HepG2 (cell line): ENCODE results near the gene RPS10. TPM values are rescaled to one million over a fixed set of nuclear protein-coding genes. Genes with fewer than 3 reads are reported as not detected.
A peak's percentile ranks its signal among the peaks of the same experiment; 100 is the strongest.

ENCODE experiments used
- ARNT2 ChIP-seq: sonication (generic); formaldehyde crosslinking; IDR thresholded peaks from 2 replicates; pipeline ENCODE4 v1.8.0; 2022; ENCODE audit warnings: mild to moderate bottlenecking, low read depth, missing genetic modification reagents, moderate library complexity
- CBX1 ChIP-seq: IDR thresholded peaks from one replicate; pipeline ENCODE4 v1.6.1; 2016; ENCODE audit warnings: antibody characterized with exemption, low read depth
- CBX2 ChIP-seq, 2 experiments: fragments of 200-600 bp in 1 of 2; sonication (generic); formaldehyde crosslinking in 1 of 2; IDR thresholded peaks; 2 replicates each; pipeline versions ENCODE4 v1.7.0 to v1.8.1; 2018 to 2022; ENCODE audit warnings: low read depth in 2 of 2, low read length in 1 of 2, mild to moderate bottlenecking in 1 of 2, missing genetic modification reagents in 1 of 2
- DPF2 ChIP-seq: sonication (generic); formaldehyde crosslinking; IDR thresholded peaks from 2 replicates; pipeline ENCODE4 v1.4.0; 2020; ENCODE audit warnings: mild to moderate bottlenecking, low read depth, missing genetic modification reagents, borderline replicate concordance
- FOSL2 ChIP-seq: sonication (generic); formaldehyde crosslinking; IDR thresholded peaks from 2 replicates; pipeline ENCODE4 v1.4.0; 2020; ENCODE audit warnings: missing genetic modification reagents
- GATAD2A ChIP-seq: IDR thresholded peaks from 2 replicates; pipeline ENCODE4 v1.6.1; 2016
- HIVEP1 ChIP-seq: sonication (generic); formaldehyde crosslinking; IDR thresholded peaks from 2 replicates; pipeline ENCODE4 v1.4.0; 2020; ENCODE audit warnings: mild to moderate bottlenecking, missing genetic modification reagents
- LCORL ChIP-seq, 2 experiments: fragments of 450-650 bp in 1 of 2; sonication (generic) in 1 of 2; formaldehyde crosslinking in 1 of 2; IDR thresholded peaks; 2 replicates each; pipeline versions ENCODE4 v1.5.0 to v1.6.1; 2017 to 2020; ENCODE audit warnings: antibody characterized with exemption in 1 of 2, missing genetic modification reagents in 1 of 2
- MIXL1 ChIP-seq: IDR thresholded peaks from 2 replicates; pipeline ENCODE4 v1.6.1; 2016
- MLLT10 ChIP-seq: sonication (generic); formaldehyde crosslinking; IDR thresholded peaks from 2 replicates; pipeline ENCODE4 v1.4.0; 2020; ENCODE audit warnings: missing genetic modification reagents
- RNF2 ChIP-seq: fragments of 450-650 bp; conservative IDR thresholded peaks from 2 replicates; pipeline ENCODE4 v1.6.1; 2016; ENCODE audit warnings: low read depth
- SYNCRIP ChIP-seq: fragments of 200-400 bp; formaldehyde crosslinking; IDR thresholded peaks from 2 replicates; pipeline ENCODE4 v1.6.1; 2018; ENCODE audit warnings: mild to moderate bottlenecking, low read depth, low read length; ENCODE audit not compliant: insufficient read depth
- TBX3 ChIP-seq: fragments of 450-650 bp; IDR thresholded peaks from 2 replicates; pipeline ENCODE4 v1.6.1; 2017; ENCODE audit warnings: antibody characterized with exemption, mild to moderate bottlenecking, inconsistent platforms, borderline replicate concordance
- TCF12 ChIP-seq, 2 experiments: fragments of 450-650 bp in 1 of 2; sonication (generic) in 1 of 2; formaldehyde crosslinking in 1 of 2; IDR thresholded peaks; 2 replicates each; pipeline versions ENCODE4 v1.6.1 to v1.8.0; 2017 to 2022; ENCODE audit warnings: antibody characterized with exemption in 1 of 2, mild to moderate bottlenecking in 1 of 2, missing genetic modification reagents in 1 of 2, moderate library complexity in 1 of 2
- ZC3H13 ChIP-seq: sonication (generic); formaldehyde crosslinking; IDR thresholded peaks from 2 replicates; pipeline ENCODE4 v1.8.1; 2023; ENCODE audit warnings: mild to moderate bottlenecking, missing genetic modification reagents, moderate library complexity
- ZNF101 ChIP-seq: sonication (generic); formaldehyde crosslinking; IDR thresholded peaks from 2 replicates; pipeline ENCODE4 v1.4.0; 2020; ENCODE audit warnings: mild to moderate bottlenecking, low read depth, missing genetic modification reagents, borderline replicate concordance
- ZNF3 ChIP-seq: IDR thresholded peaks from 2 replicates; pipeline ENCODE4 v1.7.0; 2017; ENCODE audit warnings: inconsistent platforms
- ZNF331 ChIP-seq: sonication (generic); formaldehyde crosslinking; IDR thresholded peaks from 2 replicates; pipeline ENCODE4 v1.4.0; 2020; ENCODE audit warnings: missing genetic modification reagents
- ZNF724P ChIP-seq: sonication (generic); formaldehyde crosslinking; IDR thresholded peaks from 2 replicates; pipeline ENCODE4 v1.8.0; 2022; ENCODE audit warnings: missing genetic modification reagents, borderline replicate concordance
- ZNF746 ChIP-seq: sonication (generic); formaldehyde crosslinking; IDR thresholded peaks from 2 replicates; pipeline ENCODE4 v1.8.0; 2022; ENCODE audit warnings: mild to moderate bottlenecking, missing genetic modification reagents
- ZNF781 ChIP-seq: sonication (generic); formaldehyde crosslinking; IDR thresholded peaks from 2 replicates; pipeline ENCODE4 v1.5.1; 2020; ENCODE audit warnings: borderline replicate concordance, mild to moderate bottlenecking, missing genetic modification reagents; ENCODE audit errors: not compliant biosample characterization
- ZSCAN29 ChIP-seq: sonication (generic); formaldehyde crosslinking; conservative IDR thresholded peaks from 2 replicates; pipeline ENCODE4 v1.4.0; 2020; ENCODE audit warnings: mild to moderate bottlenecking, missing genetic modification reagents
- polyA plus RNA-seq, 8 experiments: library from polyadenylated mRNA; depleted of rRNA in 3 of 8; stranded (reverse) in 7 of 8; unstranded in 1 of 8; fragments of >200 nt; fragmentation: Illumina TruSeq in 4 of 8; extraction: Trizol in 4 of 8; gene quantifications; 2 replicates each; pipeline versions ENCODE4 v1.2.1 to v1.2.3, GENCODE V29; 2011 to 2016; ENCODE audit warnings: low read depth in 4 of 8, missing spikeins in 1 of 8, mixed read lengths in 1 of 8; ENCODE audit not compliant: insufficient read depth in 1 of 8
- total RNA-seq, 5 experiments: library from RNA; depleted of rRNA; stranded (reverse); fragments of >200 nt; fragmentation: Illumina TruSeq; extraction: Trizol; gene quantifications; 2 replicates each; pipeline ENCODE4 v1.2.3, GENCODE V29; 2016; ENCODE audit warnings: low read depth in 1 of 5
- TF ChIP-seq, protein P1 (sequence below): sonication (generic); formaldehyde crosslinking; IDR thresholded peaks from 2 replicates; pipeline ENCODE4 v1.4.0; 2020; ENCODE audit warnings: missing genetic modification reagents
- TF ChIP-seq, protein P2 (sequence below): sonication (generic); formaldehyde crosslinking; IDR thresholded peaks from 2 replicates; pipeline ENCODE4 v1.8.0; 2022; ENCODE audit warnings: missing genetic modification reagents, mild to moderate bottlenecking, moderate library complexity, borderline replicate concordance
- TF ChIP-seq, protein P3 (sequence below): IDR thresholded peaks from 2 replicates; pipeline ENCODE4 v1.6.1; 2012; ENCODE audit warnings: inconsistent platforms
- TF ChIP-seq, protein P4 (sequence below), 2 experiments: fragments of 450-650 bp in 1 of 2; sonication (generic) in 1 of 2; formaldehyde crosslinking; IDR thresholded peaks; 2 replicates each; pipeline versions ENCODE4 v1.5.0 to v1.8.0; 2020 to 2022; ENCODE audit warnings: mild to moderate bottlenecking in 1 of 2, missing genetic modification reagents in 1 of 2

The RPS10 gene
- total and polyA plus RNA-seq, 2 of the 13 experiments (the other 11 are each of a cell fraction or from before 2014, with no cell fraction given), result 2,909 to 4,648 TPM

DNA sequence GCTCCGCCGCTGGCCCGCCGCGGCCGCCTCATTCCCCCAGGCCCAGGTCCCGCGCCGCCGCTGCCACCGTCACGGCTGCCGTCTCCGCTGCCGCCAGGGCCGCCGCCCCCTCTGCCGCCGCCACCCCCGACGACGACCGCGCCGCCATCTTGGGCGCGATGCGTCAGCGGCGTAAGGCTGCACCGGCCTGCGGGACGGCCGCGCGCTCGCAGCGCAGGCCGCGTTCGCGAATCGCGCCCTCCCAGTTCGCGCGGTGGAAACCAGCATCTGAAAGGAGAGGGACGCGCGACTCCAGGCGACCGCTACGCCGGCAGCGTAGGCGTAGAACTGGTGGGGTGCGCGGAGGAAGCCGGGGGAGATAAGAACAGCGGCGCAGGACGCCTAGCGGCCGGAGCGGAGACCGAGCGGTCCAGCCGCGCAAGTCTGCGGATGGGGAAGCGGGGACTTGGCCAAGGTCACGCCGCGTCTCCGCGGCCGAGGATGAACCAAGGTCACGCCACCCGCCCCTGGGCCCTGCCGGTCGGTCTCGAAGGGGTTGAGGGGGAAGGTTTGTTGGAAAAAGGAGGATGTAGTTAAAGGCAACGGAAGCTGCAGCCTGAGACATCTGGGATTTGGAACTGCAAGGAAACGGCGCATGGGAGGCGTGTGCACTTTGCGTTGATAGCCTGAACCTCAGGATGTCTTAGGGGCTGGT lies 33.2 kb downstream of the RPS10 start, which contains the start of gene NUDT3 (continued):
- TF ChIP-seq, protein P1, sequence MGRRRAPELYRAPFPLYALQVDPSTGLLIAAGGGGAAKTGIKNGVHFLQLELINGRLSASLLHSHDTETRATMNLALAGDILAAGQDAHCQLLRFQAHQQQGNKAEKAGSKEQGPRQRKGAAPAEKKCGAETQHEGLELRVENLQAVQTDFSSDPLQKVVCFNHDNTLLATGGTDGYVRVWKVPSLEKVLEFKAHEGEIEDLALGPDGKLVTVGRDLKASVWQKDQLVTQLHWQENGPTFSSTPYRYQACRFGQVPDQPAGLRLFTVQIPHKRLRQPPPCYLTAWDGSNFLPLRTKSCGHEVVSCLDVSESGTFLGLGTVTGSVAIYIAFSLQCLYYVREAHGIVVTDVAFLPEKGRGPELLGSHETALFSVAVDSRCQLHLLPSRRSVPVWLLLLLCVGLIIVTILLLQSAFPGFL (CRISPR knock-in tag), result 0 out of 2 replicates have a peak, but pooled peaks have one; percentile 15
- TF ChIP-seq ARNT2 (CRISPR knock-in tag) (peak; percentile 81; the same call in 1 of the 2 replicates), ZNF781 (CRISPR knock-in tag) (peak; percentile 55), LCORL (IDR thresholded peaks at IDR 0.05) (no peak), LCORL (CRISPR knock-in tag; IDR thresholded peaks at IDR 0.05) (peak; percentile 76), TBX3 (no peak), FOSL2 (CRISPR knock-in tag) (peak; percentile 57; the same call in 1 of the 2 replicates), ZSCAN29 (CRISPR knock-in tag) (peak; percentile 80), TCF12 (IDR thresholded peaks at IDR 0.05) (no peak), TCF12 (CRISPR knock-in tag; IDR thresholded peaks at IDR 0.05) (no peak; the same call in 1 of the 2 replicates), SYNCRIP (no peak), ZNF724P (CRISPR knock-in tag) (peak; percentile 51; the same call in 1 of the 2 replicates), RNF2 (peak; percentile 48; the same call in 1 of the 2 replicates), CBX1 (peak; percentile 59), HIVEP1 (CRISPR knock-in tag) (no peak), ZNF3 (peak; percentile 52; the same call in 1 of the 2 replicates), ZNF331 (CRISPR knock-in tag) (peak; percentile 85), DPF2 (CRISPR knock-in tag) (no peak), ZC3H13 (CRISPR knock-in tag) (peak; percentile 94), MLLT10 (CRISPR knock-in tag) (no peak), GATAD2A (CRISPR knock-in tag) (peak; percentile 85), CBX2 (IDR thresholded peaks at IDR 0.05; ENCODE audit: low read depth, low read length) (no peak), CBX2 (CRISPR knock-in tag; IDR thresholded peaks at IDR 0.05; ENCODE audit: low read depth) (no peak), MIXL1 (CRISPR knock-in tag) (peak; percentile 21; the same call in 1 of the 2 replicates), ZNF746 (peak; percentile 70), ZNF101 (CRISPR knock-in tag) (0 out of 2 replicates have a peak, but pooled peaks have one; percentile 12)
- TF ChIP-seq, protein P2, sequence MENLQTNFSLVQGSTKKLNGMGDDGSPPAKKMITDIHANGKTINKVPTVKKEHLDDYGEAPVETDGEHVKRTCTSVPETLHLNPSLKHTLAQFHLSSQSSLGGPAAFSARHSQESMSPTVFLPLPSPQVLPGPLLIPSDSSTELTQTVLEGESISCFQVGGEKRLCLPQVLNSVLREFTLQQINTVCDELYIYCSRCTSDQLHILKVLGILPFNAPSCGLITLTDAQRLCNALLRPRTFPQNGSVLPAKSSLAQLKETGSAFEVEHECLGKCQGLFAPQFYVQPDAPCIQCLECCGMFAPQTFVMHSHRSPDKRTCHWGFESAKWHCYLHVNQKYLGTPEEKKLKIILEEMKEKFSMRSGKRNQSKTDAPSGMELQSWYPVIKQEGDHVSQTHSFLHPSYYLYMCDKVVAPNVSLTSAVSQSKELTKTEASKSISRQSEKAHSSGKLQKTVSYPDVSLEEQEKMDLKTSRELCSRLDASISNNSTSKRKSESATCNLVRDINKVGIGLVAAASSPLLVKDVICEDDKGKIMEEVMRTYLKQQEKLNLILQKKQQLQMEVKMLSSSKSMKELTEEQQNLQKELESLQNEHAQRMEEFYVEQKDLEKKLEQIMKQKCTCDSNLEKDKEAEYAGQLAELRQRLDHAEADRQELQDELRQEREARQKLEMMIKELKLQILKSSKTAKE (CRISPR knock-in tag), result peak; percentile 59; the same call in 1 of the 2 replicates
- TF ChIP-seq, protein P3, sequence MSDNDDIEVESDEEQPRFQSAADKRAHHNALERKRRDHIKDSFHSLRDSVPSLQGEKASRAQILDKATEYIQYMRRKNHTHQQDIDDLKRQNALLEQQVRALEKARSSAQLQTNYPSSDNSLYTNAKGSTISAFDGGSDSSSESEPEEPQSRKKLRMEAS, result peak; percentile 56
- TF ChIP-seq, protein P4, sequence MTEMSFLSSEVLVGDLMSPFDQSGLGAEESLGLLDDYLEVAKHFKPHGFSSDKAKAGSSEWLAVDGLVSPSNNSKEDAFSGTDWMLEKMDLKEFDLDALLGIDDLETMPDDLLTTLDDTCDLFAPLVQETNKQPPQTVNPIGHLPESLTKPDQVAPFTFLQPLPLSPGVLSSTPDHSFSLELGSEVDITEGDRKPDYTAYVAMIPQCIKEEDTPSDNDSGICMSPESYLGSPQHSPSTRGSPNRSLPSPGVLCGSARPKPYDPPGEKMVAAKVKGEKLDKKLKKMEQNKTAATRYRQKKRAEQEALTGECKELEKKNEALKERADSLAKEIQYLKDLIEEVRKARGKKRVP (CRISPR knock-in tag; IDR thresholded peaks at IDR 0.05), result no peak
